VCaP (cell line): ENCODE measurements around the gene URAD.

Experiments used
- H3K27ac ChIP-seq: fragments of 450-650 bp; 2 replicates; pipeline ENCODE4 v1.5.1; 2017
- TF ChIP-seq, protein P1 (sequence below): fragments of 450-650 bp; conservative IDR thresholded peaks from 2 replicates; pipeline ENCODE4 v1.5.1; 2017; ENCODE audit warnings: mild to moderate bottlenecking, moderate library complexity

URAD gene

DNA sequence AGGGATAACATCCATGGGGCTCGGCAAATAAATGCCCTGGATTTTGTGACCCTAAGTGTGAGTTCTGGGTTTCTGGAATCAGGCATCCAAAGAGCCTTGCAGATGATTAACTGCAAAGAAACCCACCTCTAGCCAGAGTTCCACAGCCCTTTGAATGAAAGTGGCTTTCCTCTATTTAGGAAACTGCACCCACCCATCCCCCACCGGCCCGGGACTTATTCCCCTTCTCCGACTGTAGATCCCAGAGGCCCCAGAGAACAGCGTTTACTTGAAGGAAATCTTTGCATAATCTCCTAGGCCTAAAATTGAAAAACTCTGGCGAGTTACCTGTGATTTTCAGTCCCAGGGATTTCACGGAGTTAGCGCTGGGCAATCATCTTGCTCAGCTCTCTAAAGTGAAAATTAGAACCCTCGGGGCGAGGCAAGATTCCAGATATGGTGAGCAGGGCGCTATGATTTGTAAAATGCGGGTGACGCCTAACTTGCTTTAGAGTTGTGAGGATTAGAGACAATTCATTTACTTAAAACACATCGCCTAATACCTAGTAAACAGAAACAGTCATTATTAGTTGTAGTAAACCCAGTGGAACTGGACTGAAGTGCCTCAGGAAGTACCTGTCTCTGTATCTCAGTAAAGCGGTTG lies 9.4 kb downstream of the URAD start:
- H3K27ac ChIP-seq, result no peak overlapping the region
- TF ChIP-seq, protein P1, sequence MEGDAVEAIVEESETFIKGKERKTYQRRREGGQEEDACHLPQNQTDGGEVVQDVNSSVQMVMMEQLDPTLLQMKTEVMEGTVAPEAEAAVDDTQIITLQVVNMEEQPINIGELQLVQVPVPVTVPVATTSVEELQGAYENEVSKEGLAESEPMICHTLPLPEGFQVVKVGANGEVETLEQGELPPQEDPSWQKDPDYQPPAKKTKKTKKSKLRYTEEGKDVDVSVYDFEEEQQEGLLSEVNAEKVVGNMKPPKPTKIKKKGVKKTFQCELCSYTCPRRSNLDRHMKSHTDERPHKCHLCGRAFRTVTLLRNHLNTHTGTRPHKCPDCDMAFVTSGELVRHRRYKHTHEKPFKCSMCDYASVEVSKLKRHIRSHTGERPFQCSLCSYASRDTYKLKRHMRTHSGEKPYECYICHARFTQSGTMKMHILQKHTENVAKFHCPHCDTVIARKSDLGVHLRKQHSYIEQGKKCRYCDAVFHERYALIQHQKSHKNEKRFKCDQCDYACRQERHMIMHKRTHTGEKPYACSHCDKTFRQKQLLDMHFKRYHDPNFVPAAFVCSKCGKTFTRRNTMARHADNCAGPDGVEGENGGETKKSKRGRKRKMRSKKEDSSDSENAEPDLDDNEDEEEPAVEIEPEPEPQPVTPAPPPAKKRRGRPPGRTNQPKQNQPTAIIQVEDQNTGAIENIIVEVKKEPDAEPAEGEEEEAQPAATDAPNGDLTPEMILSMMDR, result no peak

DNA sequence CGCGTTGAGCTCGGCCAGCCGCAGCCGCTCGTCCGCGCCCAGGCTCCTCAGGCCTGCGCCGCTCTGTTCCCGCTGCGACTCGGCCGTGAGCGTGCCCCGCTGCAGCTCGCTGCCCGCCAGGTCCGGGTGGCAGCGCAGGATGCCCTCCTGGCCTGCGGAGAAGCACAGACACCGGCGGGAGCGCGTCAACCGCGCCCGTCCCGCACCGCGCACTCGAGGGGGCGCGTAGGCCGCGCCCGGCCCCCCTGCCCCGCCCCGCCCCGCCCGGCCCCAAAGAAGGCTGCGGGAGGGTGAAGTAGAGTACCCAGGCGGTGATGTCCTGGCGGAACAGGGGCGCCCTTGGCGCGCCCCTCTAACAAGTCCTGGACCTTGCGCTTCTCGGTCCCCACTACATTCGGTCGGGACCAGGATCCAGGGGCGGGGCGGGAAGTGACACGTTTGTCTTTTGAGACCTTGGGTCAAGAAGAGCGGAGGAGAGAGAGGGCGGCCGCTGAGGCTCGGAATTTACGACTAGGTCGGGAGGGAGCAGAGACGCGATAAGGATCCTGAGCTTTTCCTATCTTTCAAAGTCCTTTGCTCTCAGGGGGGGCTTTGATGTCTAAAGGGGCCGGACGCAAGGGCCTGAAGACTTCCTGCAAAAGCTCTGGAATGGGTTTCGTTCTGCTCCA lies 10.1 kb downstream of the URAD start:
- no peak overlapping the region for H3K27ac ChIP-seq
- TF ChIP-seq, protein P1, result no peak

DNA sequence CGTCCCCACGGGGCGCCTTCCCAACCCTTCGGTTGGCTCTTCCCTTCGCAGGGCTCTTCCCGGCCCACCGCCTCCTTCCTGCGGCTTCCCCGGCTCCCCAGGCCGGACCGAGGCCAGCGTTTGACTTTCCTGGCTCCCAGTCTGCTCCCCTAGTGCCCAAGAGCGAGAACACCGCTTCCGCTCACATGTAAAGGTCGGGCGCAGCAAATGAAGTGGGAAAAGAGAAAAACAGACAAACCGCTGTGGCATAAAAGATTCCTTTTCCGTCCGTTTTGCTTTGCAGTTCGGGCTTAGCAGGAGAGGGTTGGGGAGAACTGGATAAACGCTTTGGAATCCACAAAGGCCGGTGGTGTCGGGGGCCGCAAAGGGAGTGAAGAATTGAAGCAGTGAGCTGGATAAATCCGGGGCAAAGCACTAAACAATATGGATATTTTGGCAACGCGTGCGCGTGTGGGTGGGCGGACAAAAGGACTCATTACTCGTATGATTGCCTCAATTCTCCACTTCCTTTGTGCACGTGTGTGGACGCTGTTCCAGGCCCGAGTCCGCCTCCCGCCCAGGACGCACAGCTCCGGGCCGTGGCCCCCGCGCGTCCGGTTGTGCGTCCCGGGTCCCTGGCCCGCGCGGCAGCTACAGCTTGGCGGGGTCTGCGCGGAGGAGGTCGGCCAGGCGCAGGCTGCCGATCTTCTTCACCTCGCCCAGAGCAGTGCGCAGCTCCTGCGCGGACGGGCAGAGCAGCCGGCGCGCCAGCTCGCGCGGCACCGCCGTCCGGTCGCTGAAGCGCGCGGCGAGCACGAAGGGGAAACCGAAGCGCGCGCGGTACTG lies 10.8 kb downstream of the URAD start:
- H3K27ac ChIP-seq, result no peak overlapping the region
- TF ChIP-seq, protein P1, result no peak

DNA sequence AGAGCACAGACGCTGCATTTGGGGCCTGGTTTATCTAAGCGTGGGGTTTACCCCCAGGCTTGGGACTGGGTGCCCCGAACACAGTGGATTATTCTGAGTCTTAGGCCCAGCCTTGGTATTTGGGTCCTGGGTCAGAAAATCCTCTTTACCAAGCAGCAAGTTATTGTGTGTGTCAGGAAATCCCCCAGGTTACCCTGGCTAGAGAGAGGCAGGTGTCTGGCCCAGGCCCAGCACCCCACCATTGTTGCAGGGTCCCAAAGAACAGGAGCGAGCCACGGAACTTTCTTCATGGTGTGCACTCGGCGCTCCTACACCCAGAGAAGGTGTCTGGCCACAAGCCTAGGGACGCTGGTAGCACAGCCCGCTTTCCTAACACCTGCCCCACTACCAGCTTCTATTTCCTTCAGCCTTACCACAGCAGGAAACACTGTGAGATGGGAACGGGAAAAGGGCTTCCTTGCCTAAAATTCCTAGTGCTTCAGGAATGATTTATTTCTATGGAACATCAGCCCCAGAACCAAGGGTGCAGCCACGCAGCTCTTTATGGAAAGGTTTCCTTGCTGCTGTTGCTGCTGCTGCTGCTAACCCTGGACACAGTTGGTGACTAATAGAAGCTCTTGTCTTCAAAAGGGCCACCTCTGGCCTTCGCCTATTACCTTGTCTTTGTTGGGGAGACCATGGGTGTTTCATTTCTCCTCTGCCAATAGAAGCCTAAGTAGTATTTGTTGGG lies 12.0 kb downstream of the URAD start:
- TF ChIP-seq, protein P1, result no peak
- H3K27ac ChIP-seq, result no peak overlapping the region

DNA sequence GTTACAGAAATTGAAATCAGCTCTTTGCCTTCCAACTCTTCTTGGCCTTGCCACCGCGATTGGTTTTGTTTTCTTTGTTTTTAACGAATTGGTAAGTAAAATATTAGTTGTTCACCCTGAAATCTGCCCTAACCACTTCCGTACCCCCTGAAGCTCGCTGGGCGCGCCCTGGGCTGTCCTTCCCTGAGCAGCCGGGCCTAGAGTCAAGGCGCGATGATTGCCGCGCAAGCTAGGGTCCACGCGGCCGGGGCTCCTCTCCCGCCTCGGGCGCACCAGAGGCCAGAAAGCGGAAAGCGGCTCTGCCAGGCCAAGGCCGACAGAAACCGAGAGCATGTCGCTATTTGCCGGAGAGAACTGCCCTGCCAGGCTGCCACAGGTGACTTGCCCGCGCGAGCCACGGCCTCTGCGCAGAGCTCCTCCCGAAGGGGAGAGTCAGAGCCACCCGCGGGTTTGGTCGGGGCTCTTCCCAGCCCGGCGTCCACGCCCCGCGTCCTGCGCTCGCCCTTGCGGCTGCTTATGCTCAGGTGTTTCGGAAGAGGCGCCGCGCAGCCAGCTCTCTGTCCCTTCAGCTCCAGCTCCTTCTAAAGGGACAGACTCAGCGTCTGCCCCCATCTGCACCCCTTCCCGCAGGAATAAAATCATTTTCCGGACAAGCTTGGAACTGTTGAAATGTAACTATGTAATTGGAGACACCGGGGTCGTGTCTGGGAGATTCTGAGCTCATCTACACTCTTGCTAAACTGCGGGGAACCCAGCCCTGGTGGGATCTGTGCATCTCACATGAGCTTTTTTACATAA lies 12.7 kb downstream of the URAD start:
- H3K27ac ChIP-seq, result no peak overlapping the region
- TF ChIP-seq, protein P1, result no peak

DNA sequence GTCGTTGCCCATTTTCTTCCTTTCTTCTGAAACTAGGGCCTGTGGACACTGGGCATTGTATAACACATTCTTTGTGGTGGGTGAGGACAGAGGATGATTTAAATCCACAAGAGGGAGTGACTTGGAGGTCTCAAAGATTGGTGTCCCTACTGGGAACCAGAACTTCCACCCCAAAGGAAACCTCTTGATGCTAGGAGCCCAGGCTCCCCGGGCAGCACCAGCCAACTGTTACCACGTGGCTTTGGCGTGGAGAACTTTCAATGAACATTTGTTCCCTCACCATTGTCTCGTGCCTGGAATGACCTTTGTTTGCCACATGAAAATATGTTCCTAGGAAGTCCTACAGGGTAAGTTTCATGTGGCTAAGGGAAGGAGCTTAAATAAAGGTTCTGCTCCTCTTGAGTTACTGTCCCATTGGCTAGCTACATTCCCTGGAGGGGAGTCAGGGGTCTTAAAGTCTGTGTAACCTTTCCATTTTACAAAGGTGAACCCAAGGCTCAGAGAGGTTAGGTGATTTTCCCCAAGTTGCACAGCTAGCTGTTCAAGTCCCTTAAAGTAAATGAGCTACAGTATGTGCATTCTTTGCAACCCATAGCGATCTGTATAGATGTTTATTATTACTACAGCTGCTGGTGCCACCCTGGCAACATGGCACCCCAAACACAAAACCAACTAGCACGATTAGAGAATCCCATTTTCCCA lies 14.4 kb downstream of the URAD start:
- TF ChIP-seq, protein P1, result no peak
- no peak overlapping the region for H3K27ac ChIP-seq
